ENCODE data around the gene PADI4. TPM values are rescaled to one million over a fixed set of nuclear protein-coding genes. Genes with fewer than 3 reads are reported as not detected.
A peak's percentile ranks its signal among the peaks of the same experiment; 100 is the strongest.

PADI4 gene
- total and polyA plus RNA-seq, 2 donors (not counting 3 experiments of a cell fraction or from before 2014, with no cell fraction given): not detected

- POLR2A ChIA-PET: no interaction called here
- Histone ChIP-seq H3K27ac (ENCODE audit: insufficient read depth, low read depth, low read length) (no peak overlapping the region), H3K9me3 (replicated peaks; ENCODE audit: control insufficient read depth, insufficient read depth, low read length) (no peaks in the 10 kb centered on the region), H3K9ac (replicated peaks; ENCODE audit: extremely low read depth, insufficient read depth, low read length) (no peak overlapping the region), H3K79me2 (ENCODE audit: control insufficient read depth, insufficient read depth, low read length) (no peaks in the 10 kb centered on the region), H3K27me3 (ENCODE audit: control insufficient read depth in 2 of 2, insufficient read depth in 2 of 2, low read length in 2 of 2) (no peaks in the 10 kb centered on the region), H3K9me1 (replicated peaks; ENCODE audit: control insufficient read depth, extremely low read depth, insufficient read depth, low read length) (no peaks in the 10 kb centered on the region), H2AFZ (ENCODE audit: low read depth, low read length) (no peak overlapping the region), H3K4me2 (ENCODE audit: insufficient read depth, low read length) (no peak overlapping the region), H3K36me3 (ENCODE audit: control insufficient read depth in 2 of 2, extremely low read depth in 1 of 2, insufficient read depth in 2 of 2, low read length in 2 of 2) (no peaks in the 10 kb centered on the region), H3K4me3 (replicated peaks in 1 of 3; ENCODE audit: insufficient read depth in 1 of 3, low read depth in 1 of 3, low read length in 3 of 3) (no peak overlapping the region), H3K4me1 (ENCODE audit: control insufficient read depth, extremely low read depth, insufficient read depth, low read length) (no peaks in the 10 kb centered on the region), H4K20me1 (replicated peaks; ENCODE audit: control insufficient read depth, extremely low read depth, insufficient read depth, low read length) (no peaks in the 10 kb centered on the region)
- TF ChIP-seq MYC (IDR thresholded peaks at IDR 0.05; ENCODE audit: low read depth, low read length): no peak
- peak; percentile 15 for TF ChIP-seq FOS (IDR thresholded peaks at IDR 0.05; ENCODE audit: borderline replicate concordance, insufficient read depth, low read length)
- dilution Hi-C loops (cut with MboI; ENCODE audit: extremely low pct_ligation_motif_present, low sequenced_read_pairs): no loop called here
- intact Hi-C loops (cut with micrococcal nuclease): no loop called here
- BruUV-seq (replicated peaks): no TSS peak
- CTCF ChIA-PET: no interaction called here
- FAIRE-seq (no peak), DNase-seq (ENCODE audit: low read depth, low spot score) (no peak)
Observed at GRCh38 chr1:17347769-17348592, 40.0 kb downstream of the PADI4 start.

DNA sequence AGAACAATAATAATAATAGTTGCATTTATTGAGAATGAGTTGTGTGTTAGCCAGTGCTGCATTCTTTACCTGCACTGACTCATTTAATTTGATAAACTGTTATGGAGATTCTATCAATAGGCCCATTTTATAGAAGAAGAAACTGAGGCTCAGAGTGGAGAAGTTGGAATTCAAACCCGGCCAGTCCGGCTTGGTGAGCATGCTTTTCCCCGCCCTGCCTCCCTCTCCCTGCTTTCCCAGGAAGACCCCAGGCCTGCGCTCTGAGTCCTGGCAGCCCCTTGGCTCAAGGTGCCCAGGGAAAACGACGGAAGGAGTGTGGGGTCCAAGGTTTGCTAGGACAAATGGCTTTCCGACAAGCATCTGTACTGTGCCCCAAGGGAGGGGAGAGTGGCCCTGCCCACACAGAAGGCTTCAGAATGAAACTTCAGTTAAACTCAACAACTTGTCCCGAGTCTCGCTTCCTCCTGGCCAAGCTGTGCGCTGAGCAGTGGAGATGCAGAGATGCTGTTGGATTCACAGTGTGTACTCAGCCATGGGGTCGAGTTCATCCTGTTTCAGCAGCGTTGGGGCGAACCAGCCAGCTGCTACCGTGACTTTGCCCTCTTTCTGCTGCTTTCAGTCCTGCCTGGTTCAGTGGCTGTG, 40.7 kb downstream of the PADI4 start:
- Histone ChIP-seq H3K4me2 (ENCODE audit: insufficient read depth, low read length) (no peak overlapping the region), H2AFZ (ENCODE audit: low read depth, low read length) (no peak overlapping the region), H4K20me1 (replicated peaks; ENCODE audit: control insufficient read depth, extremely low read depth, insufficient read depth, low read length) (no peaks in the 10 kb centered on the region), H3K9me1 (replicated peaks; ENCODE audit: control insufficient read depth, extremely low read depth, insufficient read depth, low read length) (no peaks in the 10 kb centered on the region), H3K4me1 (ENCODE audit: control insufficient read depth, extremely low read depth, insufficient read depth, low read length) (no peaks in the 10 kb centered on the region), H3K79me2 (ENCODE audit: control insufficient read depth, insufficient read depth, low read length) (no peaks in the 10 kb centered on the region), H3K27ac (ENCODE audit: insufficient read depth, low read depth, low read length) (no peak overlapping the region), H3K36me3 (ENCODE audit: control insufficient read depth in 2 of 2, extremely low read depth in 1 of 2, insufficient read depth in 2 of 2, low read length in 2 of 2) (no peaks in the 10 kb centered on the region), H3K27me3 (ENCODE audit: control insufficient read depth in 2 of 2, insufficient read depth in 2 of 2, low read length in 2 of 2) (no peaks in the 10 kb centered on the region), H3K9ac (replicated peaks; ENCODE audit: extremely low read depth, insufficient read depth, low read length) (no peak overlapping the region), H3K9me3 (replicated peaks; ENCODE audit: control insufficient read depth, insufficient read depth, low read length) (no peaks in the 10 kb centered on the region), H3K4me3 (replicated peaks in 1 of 3; ENCODE audit: insufficient read depth in 1 of 3, low read depth in 1 of 3, low read length in 3 of 3) (no peak overlapping the region)
- FAIRE-seq: no peak
- intact Hi-C loops (cut with micrococcal nuclease): no loop called here
- no TSS peak for BruUV-seq (replicated peaks)
- DNase-seq (ENCODE audit: low read depth, low spot score): no peak
- dilution Hi-C loops (cut with MboI; ENCODE audit: extremely low pct_ligation_motif_present, low sequenced_read_pairs): no loop called here
- TF ChIP-seq JUN (IDR thresholded peaks at IDR 0.05; ENCODE audit: borderline replicate concordance, insufficient read depth, insufficient read length, low read depth): no peak
- TF ChIP-seq POLR2A (IDR thresholded peaks at IDR 0.05; ENCODE audit: low read depth, low read length): no peak
- no peak for TF ChIP-seq POLR2AphosphoS5 (IDR thresholded peaks at IDR 0.05; ENCODE audit: insufficient read depth, low read depth, low read length)
- no peak for TF ChIP-seq MAX (IDR thresholded peaks at IDR 0.05; ENCODE audit: insufficient read depth, insufficient read length)
- no peak for TF ChIP-seq GATA2 (IDR thresholded peaks at IDR 0.05; ENCODE audit: insufficient read depth, insufficient read length, low read depth, low read length)
- TF ChIP-seq EZH2 (IDR thresholded peaks at IDR 0.05; ENCODE audit: borderline replicate concordance, low read depth, low read length, severe bottlenecking): no peak
- no peak for TF ChIP-seq MYC (IDR thresholded peaks at IDR 0.05; ENCODE audit: low read depth, low read length)
- TF ChIP-seq FOS (IDR thresholded peaks at IDR 0.05; ENCODE audit: borderline replicate concordance, insufficient read depth, low read length): no peak
- no peak for TF ChIP-seq CTCF (IDR thresholded peaks at IDR 0.05; ENCODE audit: extremely low read depth in 1 of 2, insufficient read depth in 1 of 2, low read depth in 1 of 2, low read length in 2 of 2)
- ChIA-PET POLR2A (no interaction called here), CTCF (no interaction called here)
